GM20000 (cell line): ENCODE data around the gene ETV1.
"Not testable (repeated sequence)": the region's sequence is repeated elsewhere in the genome, so short reads cannot be mapped to it uniquely, and the experiment has no call there.

Experiments
- DNase-seq: peaks from one replicate; pipeline ENCODE4 v3.0.0; 2012; ENCODE audit warnings: low spot score
- TF ChIP-seq, protein P1 (sequence below): IDR thresholded peaks from 2 replicates; pipeline ENCODE4 v1.5.1; 2012; ENCODE audit warnings: mild to moderate bottlenecking, control low read depth; ENCODE audit errors: extremely low read depth, missing control alignments

Gene ETV1

GRCh38 chr7:13933091-13933490 is 56.4 kb downstream of the ETV1 start:
- DNase-seq = no peak
- TF ChIP-seq, protein P1, sequence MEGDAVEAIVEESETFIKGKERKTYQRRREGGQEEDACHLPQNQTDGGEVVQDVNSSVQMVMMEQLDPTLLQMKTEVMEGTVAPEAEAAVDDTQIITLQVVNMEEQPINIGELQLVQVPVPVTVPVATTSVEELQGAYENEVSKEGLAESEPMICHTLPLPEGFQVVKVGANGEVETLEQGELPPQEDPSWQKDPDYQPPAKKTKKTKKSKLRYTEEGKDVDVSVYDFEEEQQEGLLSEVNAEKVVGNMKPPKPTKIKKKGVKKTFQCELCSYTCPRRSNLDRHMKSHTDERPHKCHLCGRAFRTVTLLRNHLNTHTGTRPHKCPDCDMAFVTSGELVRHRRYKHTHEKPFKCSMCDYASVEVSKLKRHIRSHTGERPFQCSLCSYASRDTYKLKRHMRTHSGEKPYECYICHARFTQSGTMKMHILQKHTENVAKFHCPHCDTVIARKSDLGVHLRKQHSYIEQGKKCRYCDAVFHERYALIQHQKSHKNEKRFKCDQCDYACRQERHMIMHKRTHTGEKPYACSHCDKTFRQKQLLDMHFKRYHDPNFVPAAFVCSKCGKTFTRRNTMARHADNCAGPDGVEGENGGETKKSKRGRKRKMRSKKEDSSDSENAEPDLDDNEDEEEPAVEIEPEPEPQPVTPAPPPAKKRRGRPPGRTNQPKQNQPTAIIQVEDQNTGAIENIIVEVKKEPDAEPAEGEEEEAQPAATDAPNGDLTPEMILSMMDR = no peak

- DNase-seq = no peak
- TF ChIP-seq, protein P1 = no peak
Measured at GRCh38 chr7:13932131-13932530, 57.3 kb downstream of the ETV1 start.

- TF ChIP-seq, protein P1 = no peak
- no peak for DNase-seq
Measured at GRCh38 chr7:13921062-13921461, 68.4 kb downstream of the ETV1 start.

GRCh38 chr7:13920053-13920697 is 69.3 kb downstream of the ETV1 start:
- DNase-seq = no peak
- TF ChIP-seq, protein P1 = no peak

DNA sequence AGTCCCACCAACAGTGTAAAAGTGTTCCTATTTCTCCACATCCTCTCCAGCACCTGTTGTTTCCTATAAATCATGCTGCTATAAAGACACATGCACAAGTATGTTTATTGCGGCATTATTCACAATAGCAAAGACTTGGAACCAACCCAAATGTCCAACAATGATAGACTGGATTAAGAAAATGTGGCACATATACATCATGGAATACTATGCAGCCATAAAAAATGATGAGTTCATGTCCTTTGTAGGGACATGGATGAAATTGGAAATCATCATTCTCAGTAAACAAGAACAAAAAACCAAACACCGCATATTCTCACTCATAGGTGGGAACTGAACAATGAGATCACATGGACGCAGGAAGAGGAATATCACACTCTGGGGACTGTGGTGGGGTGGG is 71.1 kb downstream of the ETV1 start:
- not testable (repeated sequence) for DNase-seq

DNA sequence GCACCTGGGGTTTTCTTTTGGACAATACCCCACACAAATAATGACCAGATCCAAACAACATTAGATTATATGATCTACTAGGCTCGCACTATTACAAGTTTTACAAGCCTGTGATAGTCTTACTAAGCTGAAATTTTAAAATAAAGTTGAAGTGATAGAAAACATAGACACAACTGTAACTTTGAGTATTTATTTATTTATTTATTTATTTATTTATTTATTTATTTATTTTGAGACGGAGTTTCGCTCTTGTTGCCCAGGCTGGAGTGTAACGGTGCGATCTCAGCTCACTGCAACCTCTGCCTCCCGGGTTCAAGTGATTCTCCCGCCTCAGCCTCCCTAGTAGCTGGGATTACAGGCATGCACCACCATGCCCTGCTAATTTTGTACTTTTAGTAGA is 72.4 kb downstream of the ETV1 start:
- DNase-seq = not testable (repeated sequence)

- TF ChIP-seq, protein P1 = no peak
- DNase-seq = no peak
Measured at GRCh38 chr7:13915891-13916290, 73.6 kb downstream of the ETV1 start.

- TF ChIP-seq, protein P1 = no peak
- no peak for DNase-seq
Measured at GRCh38 chr7:13912715-13913278, 76.7 kb downstream of the ETV1 start.
